Thymus (tissue), 11 donors: ENCODE measurements around the gene CCL15. TPM values are rescaled to one million over a fixed set of nuclear protein-coding genes. Genes with fewer than 3 reads are reported as not detected.
"Not testable (repeated sequence)": the region's sequence is repeated elsewhere in the genome, so short reads cannot be mapped to it uniquely, and the experiment has no call there.

Source experiments
- DNase-seq, 9 donors: peaks; one replicate each; pipeline ENCODE4 v3.0.0-alpha.2; 2013; ENCODE audit warnings: low spot score in 9 of 9, low read depth in 6 of 9, missing footprints in 1 of 9
- H3K27ac ChIP-seq, 2 donors: one replicate each; pipeline ENCODE4 v1.5.1; 2013; ENCODE audit warnings: control low read depth in 1 of 2, low read depth in 1 of 2, low read length in 1 of 2, mild to moderate bottlenecking in 1 of 2, moderate library complexity in 1 of 2
- H3K27me3 ChIP-seq, 2 donors: one replicate each; pipeline ENCODE4 v1.5.1; 2013; ENCODE audit warnings: low read length in 1 of 2; ENCODE audit not compliant: control insufficient read depth in 2 of 2, insufficient read depth in 1 of 2
- H3K36me3 ChIP-seq, 2 donors: one replicate each; pipeline ENCODE4 v1.5.1; 2013; ENCODE audit warnings: low read length in 1 of 2, mild to moderate bottlenecking in 1 of 2, moderate library complexity in 1 of 2; ENCODE audit not compliant: control insufficient read depth in 2 of 2, insufficient read depth in 2 of 2
- H3K4me1 ChIP-seq, 2 donors: one replicate each; pipeline ENCODE4 v1.5.1; 2013; ENCODE audit warnings: low read length in 2 of 2; ENCODE audit not compliant: control insufficient read depth in 2 of 2, insufficient read depth in 2 of 2
- H3K4me3 ChIP-seq, 2 donors: one replicate each; pipeline ENCODE4 v1.5.1; 2013; ENCODE audit warnings: low read length in 2 of 2, control low read depth in 1 of 2, mild to moderate bottlenecking in 1 of 2
- H3K9me3 ChIP-seq, 2 donors: one replicate each; pipeline ENCODE4 v1.5.1; 2013; ENCODE audit warnings: low read length in 1 of 2, mild to moderate bottlenecking in 1 of 2; ENCODE audit not compliant: control insufficient read depth in 2 of 2, insufficient read depth in 1 of 2
- WGBS: extraction: QIAGEN DNeasy Blood & Tissue Kit; methylation state at CpG from one replicate; pipeline ENCODE4 v1.1.7; 2013; 5-methylcytosine and 5-hydroxymethylcytosine counted together
- polyA plus RNA-seq: library from polyadenylated mRNA; stranded (reverse); fragments of 200-250 nt; gene quantifications from one replicate; pipeline ENCODE4 v1.2.3, GENCODE V29; 2013
- total RNA-seq: library from RNA; stranded (reverse); fragments of 120-200 nt; gene quantifications from one replicate; pipeline ENCODE4 v1.2.4, GENCODE V29; 2013
- donor health status: healthy.

CCL15 gene
- total and polyA plus RNA-seq, 2 donors: 0.73 TPM; not detected in 1

DNA sequence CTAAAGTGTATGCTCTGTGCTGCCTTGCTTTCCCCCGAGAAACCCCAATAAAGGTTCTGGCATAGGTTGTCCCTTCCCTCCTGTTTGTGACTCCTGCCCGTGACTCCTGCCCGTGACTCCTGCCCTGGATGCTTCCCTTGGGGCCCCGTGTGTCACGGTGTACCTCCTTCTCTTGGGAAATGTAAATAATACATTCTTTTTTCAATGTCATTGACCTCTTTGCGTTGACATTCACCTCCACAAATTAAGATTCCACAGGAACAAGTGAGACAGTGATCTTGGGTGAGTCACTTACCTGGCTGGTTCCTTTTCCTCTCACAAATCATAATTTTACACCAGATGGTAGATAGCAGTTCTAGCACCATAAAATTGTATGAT, 632 bp downstream of the CCL15 start:
- no peak for DNase-seq
- WGBS: 93% methylated on average over 6 of the region's 6 CpGs

DNA sequence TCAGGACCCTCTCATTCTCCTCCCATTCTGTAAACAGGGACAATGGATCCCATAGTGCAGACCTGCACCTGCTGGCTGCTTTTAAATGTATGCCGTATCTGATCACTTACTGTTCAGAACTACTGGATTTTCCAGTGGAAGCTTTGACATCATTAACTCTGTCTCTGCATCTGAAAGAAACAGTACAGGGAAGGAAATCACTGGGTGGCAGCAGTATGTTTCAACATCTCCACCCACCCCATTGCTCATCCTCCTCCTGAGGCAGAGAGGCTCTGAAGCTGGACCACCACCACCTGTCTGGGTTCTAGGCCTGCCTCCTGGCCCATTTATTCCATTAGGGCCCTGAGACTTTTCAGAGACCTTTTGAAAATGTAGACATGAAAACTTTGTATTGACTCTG, 2.6 kb downstream of the CCL15 start:
- no peak for DNase-seq
- H3K36me3 ChIP-seq: no peaks in the 10 kb centered on the region

More for the DNA sequence above, 632 bp downstream of the CCL15 start:
- no peaks in the 10 kb centered on the region for H3K27me3 ChIP-seq
- no peak overlapping the region for H3K27ac ChIP-seq
- H3K36me3 ChIP-seq: no peaks in the 10 kb centered on the region
- no peak overlapping the region for H3K4me3 ChIP-seq
- H3K4me1 ChIP-seq: no peaks in the 10 kb centered on the region
- no peaks in the 10 kb centered on the region for H3K9me3 ChIP-seq

DNA sequence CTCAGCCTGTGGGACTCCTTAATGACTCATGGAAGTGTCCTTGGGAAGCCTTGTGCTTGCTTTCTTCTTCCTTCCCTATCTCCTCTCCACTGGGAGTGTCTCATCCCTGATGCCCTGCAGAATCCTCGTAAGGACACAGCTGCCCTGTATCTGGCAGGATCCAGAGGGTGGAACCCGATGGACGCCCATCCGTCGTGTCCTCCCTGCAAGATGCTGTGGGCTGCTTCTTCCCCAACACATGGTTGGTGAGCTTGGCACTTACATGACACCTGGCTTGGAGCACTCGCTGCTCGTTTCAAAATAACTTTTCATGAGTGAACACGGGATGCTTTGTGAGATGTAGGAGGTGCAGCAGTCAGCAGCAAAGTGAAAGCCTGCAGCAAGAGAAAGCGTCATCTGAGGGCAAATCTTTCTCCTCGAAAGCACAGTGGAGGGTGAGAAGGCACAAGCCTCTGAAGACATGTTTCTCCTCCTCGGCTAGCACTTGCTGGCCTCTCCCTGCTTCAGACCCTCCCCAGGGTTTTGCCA, 3.3 kb downstream of the CCL15 start:
- Histone ChIP-seq H3K9me3 (no peaks in the 10 kb centered on the region), H3K27me3 (no peaks in the 10 kb centered on the region), H3K4me3 (no peak overlapping the region), H3K36me3 (no peaks in the 10 kb centered on the region), H3K4me1 (no peaks in the 10 kb centered on the region), H3K27ac (no peak overlapping the region)
- 96% methylated on average over 11 of the region's 11 CpGs for WGBS
- no peak for DNase-seq

More for the DNA sequence above, 2.6 kb downstream of the CCL15 start:
- Histone ChIP-seq H3K27ac (no peak overlapping the region), H3K4me3 (no peak overlapping the region), H3K9me3 (no peaks in the 10 kb centered on the region), H3K4me1 (no peaks in the 10 kb centered on the region), H3K27me3 (no peaks in the 10 kb centered on the region)
- 98% methylated on average over 1 of the region's 1 CpG for WGBS

DNA sequence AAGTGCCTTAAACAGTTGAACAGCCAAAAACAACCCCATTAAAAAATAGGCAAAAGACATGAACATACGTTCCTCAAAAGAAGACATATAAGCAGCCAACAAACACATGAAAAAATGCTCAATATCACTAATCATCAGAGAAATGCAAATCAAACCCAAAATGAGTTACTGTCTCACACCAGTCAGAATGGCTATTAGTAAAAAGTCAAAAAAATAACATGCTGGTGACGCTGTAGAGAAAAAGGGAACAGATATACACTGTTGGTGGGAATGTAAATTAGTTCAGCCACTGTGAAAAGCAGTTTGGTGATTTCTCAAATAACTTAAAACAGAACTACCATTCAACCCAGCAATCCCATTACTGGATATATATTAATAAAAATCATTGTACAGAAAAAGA, 6.0 kb downstream of the CCL15 start:
- H3K36me3 ChIP-seq, H3K27ac ChIP-seq, H3K4me1 ChIP-seq, H3K27me3 ChIP-seq, H3K9me3 ChIP-seq, DNase-seq, H3K4me3 ChIP-seq: not testable (repeated sequence)
- WGBS: 88% methylated on average over 2 of the region's 2 CpGs

DNA sequence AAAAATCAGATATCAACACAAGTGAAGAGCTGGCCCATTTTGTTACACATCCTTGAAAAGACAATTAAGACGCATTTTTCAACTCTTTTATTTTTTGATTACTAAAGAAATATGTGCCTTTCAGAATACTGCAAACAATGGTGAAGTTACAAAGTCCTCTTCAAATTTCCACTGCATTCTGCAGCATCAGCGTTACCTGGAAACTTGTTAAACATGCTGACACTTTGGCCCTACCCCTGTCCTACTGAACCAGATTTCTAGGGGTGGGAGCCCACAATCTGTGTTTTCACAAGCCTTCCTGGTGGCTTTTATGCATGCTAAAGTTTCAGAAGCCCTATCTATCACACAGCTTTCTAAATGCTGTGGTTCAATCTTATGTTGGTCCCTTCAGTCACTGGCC, 10.3 kb downstream of the CCL15 start:
- H3K4me3 ChIP-seq: no peak overlapping the region
- H3K27me3 ChIP-seq: no peaks in the 10 kb centered on the region
- no peak for DNase-seq
- no peaks in the 10 kb centered on the region for H3K9me3 ChIP-seq
- no peaks in the 10 kb centered on the region for H3K4me1 ChIP-seq
- 92% methylated on average over 2 of the region's 2 CpGs for WGBS
- no peaks in the 10 kb centered on the region for H3K36me3 ChIP-seq
- no peak overlapping the region for H3K27ac ChIP-seq

DNA sequence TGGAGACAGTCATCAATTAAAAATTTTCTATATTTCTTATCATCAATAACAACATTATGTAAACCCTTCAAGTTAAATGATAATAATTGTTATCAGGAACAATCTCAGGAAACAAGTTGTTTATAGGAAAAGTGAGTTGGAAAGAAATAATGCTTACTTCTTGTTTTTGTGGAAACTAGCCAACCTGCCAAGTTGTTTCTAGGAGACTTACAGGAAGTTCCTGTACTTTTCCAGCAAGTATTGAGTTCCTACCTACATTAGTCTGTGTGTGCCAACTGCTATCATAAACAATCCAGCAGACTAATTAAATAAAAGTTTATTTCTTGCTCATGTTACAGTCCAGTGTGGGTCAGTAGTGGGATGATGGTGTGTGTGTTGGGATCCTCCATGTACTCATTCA, 13.2 kb downstream of the CCL15 start:
- Histone ChIP-seq H3K4me1 (no peaks in the 10 kb centered on the region), H3K27me3 (no peaks in the 10 kb centered on the region), H3K9me3 (no peaks in the 10 kb centered on the region), H3K4me3 (no peak overlapping the region), H3K36me3 (no peaks in the 10 kb centered on the region), H3K27ac (no peak overlapping the region)
- no peak for DNase-seq

DNA sequence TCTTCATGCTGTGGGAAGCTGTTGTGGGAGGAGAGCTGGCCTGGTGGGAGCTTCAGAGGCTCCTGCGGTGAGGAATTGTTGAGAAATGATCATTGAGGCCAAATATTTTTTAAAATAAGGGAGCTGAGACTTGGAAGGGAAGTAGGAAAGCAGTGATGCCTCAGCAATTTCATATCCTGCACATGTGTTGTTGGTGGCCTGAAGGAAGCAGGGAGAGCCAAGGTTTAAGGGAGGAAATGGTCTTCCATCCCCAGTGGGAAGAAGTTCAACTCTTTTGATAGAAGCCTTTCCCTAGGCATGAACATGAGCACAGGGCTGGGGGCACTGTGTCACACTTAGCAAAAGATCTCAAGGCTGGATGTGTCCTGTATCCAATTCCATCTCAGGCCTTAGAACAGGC, 14.7 kb downstream of the CCL15 start, which contains the start of gene CCL14:
Gene CCL14 (minus strand): TSS at position 87 of the 400 bp plus-strand sequence. CDS start 80 bp downstream, at position 7.
- H3K27ac ChIP-seq: no peak within 1 kb of the TSS
- WGBS: 95% methylated on average over 1 of the region's 1 CpG
- no peak within 1 kb of the TSS for H3K4me3 ChIP-seq

DNA sequence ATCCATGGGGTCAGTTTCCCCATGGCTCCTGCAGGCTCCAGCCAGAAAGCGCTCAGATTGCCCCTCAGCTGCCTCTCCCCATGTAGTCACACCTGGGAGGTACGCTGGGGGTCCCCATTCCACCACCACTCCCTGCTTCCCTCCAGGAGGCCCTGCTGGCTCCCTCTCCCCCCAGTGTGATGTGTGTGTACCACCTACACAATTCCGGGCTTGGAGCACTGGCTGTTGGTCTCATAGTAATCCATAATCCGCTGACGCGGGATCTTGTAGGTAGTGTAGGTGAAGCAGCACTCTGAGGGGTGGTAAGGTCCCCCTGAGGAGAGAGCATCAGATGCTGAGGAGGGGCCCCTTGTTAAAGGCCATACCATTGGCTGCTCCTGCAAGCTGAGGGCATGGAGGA, 17.2 kb downstream of the CCL15 start:
- Histone ChIP-seq H3K4me3 (no peak overlapping the region), H3K9me3 (no peaks in the 10 kb centered on the region), H3K27me3 (no peaks in the 10 kb centered on the region), H3K4me1 (no peaks in the 10 kb centered on the region), H3K36me3 (no peaks in the 10 kb centered on the region), H3K27ac (no peak overlapping the region)
- WGBS: over 99% methylated on average over 6 of the region's 6 CpGs
- no peak for DNase-seq

More for the DNA sequence above, 14.7 kb downstream of the CCL15 start, which contains the start of gene CCL14:
- Histone ChIP-seq H3K9me3 (no peaks in the 10 kb centered on the region), H3K4me1 (no peaks in the 10 kb centered on the region), H3K27me3 (no peaks in the 10 kb centered on the region), H3K36me3 (no peaks in the 10 kb centered on the region)
- no peak for DNase-seq

DNA sequence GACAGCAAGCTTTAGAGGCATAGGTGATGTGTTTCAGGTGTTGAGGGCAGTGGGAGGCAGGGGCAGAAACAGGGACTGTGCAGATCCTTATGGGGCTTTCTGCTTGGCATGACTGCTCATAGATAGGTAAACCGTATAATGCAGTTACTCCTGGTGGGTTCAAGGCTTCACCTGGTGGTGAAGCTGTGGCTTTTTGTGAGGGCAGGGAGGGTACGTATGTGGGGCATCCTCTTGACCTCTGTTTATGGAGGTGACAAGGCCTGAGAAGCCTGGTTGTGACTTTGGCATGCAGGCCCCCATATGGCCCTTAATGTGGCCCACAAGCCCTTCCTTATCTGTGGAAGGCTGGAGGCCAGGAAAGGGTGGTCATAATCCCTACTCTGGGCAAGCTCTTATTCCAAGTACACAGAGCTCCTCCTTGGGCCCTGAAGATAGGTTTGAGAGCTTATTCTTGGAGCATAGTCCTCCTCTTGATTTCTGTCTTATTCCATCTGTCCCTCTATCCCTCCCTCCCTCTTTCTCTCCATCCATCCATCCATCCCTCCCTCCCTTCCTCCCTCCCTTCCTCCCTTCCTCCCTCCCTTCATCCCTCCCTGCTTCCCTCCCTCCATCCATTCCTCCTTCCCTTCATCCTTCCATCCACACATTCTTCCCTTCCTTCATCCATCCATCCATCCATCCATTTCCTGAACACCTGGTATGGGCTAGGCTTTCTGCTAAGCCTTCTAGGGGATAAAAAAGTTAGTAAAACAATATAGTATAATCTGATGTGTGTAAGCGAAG, 18.8 kb downstream of the CCL15 start:
- H3K27me3 ChIP-seq: no peaks in the 10 kb centered on the region
- no peak overlapping the region for H3K4me3 ChIP-seq
- WGBS: 97% methylated on average over 3 of the region's 3 CpGs
- no peak overlapping the region for H3K27ac ChIP-seq
- no peak for DNase-seq
- H3K4me1 ChIP-seq: no peaks in the 10 kb centered on the region
- H3K36me3 ChIP-seq: no peaks in the 10 kb centered on the region
- H3K9me3 ChIP-seq: no peaks in the 10 kb centered on the region
